ENCODE data around the gene CCDC78.

GRCh38 chr16:724188-725040 lies 1.8 kb downstream of the CCDC78 start:
- TF ChIP-seq TAF1 (IDR thresholded peaks at IDR 0.05; ENCODE audit: borderline replicate concordance, insufficient read depth, low read length) (no peak), SIN3A (IDR thresholded peaks at IDR 0.05; ENCODE audit: borderline replicate concordance, insufficient read depth, low read length) (no peak)
